Activated CD4-positive, alpha-beta T cell treated with anti-CD3 and anti-CD28 coated beads, Interleukin-2, amount 10 ng/mL, durations not matched to agents 24 days and 14 days (primary cell): Measurements from ENCODE around the gene ZNF563. TPM values are rescaled to one million over a fixed set of nuclear protein-coding genes. Genes with fewer than 3 reads are reported as not detected.
"Not testable (repeated sequence)": the region's sequence is repeated elsewhere in the genome, so short reads cannot be mapped to it uniquely, and the experiment has no call there.

Source experiments
- DNase-seq: peaks from one replicate; pipeline ENCODE4 v3.0.0; 2022
- H3K27ac Mint-ChIP-seq: one replicate; pipeline ENCODE4 v1.8.0; 2022; ENCODE audit warnings: mild to moderate bottlenecking, mixed read lengths
- H3K27me3 Mint-ChIP-seq: one replicate; pipeline ENCODE4 v1.8.0; 2022; ENCODE audit warnings: mixed read lengths
- H3K36me3 Mint-ChIP-seq: one replicate; pipeline ENCODE4 v1.8.0; 2022; ENCODE audit warnings: low read depth, mild to moderate bottlenecking, mixed read lengths
- H3K4me1 Mint-ChIP-seq: one replicate; pipeline ENCODE4 v1.8.0; 2021; ENCODE audit warnings: mixed read lengths
- H3K4me3 Mint-ChIP-seq: one replicate; pipeline ENCODE4 v1.8.0; 2022; ENCODE audit warnings: mild to moderate bottlenecking, moderate library complexity, mixed read lengths
- H3K9me3 Mint-ChIP-seq: one replicate; pipeline ENCODE4 v1.8.0; 2021; ENCODE audit warnings: mixed read lengths
- intact Hi-C: fragments of 100-400 bp; cut with micrococcal nuclease; formaldehyde crosslinking; loops from one replicate; pipeline ENCODE4 v1.15.1; 2023
- total RNA-seq: library from RNA; stranded (reverse); gene quantifications from 2 replicates; pipeline ENCODE4 v1.2.3, GENCODE V29; 2022

The ZNF563 gene
- 2.9 and 3.0 TPM in 2 replicates for total RNA-seq

- intact Hi-C loops: loop anchor here (1.0 to 2.0 kb wide), 6 partner anchors 32 to 217 kb away; partner anchors contain the start of genes ZNF136, ZNF44, ZNF442 and ZNF443
- H3K9me3 Mint-ChIP-seq: peaks cover 11% of the 10 kb centered on the region
- H3K4me3 Mint-ChIP-seq: peak within 1 kb of the TSS; percentile 92
Measured at GRCh38 chr19:12333162-12334159, at the start of gene ZNF563. Gene ZNF563 (minus strand): TSS chr19:12333633. CDS start chr19:12333482, 151 bp downstream.

GRCh38 chr19:12380444-12380737 lies 47.0 kb upstream of the ZNF563 start:
- Mint-ChIP-seq H3K27ac (no peak overlapping the region), H3K4me1 (no peaks in the 10 kb centered on the region), H3K9me3 (peaks cover 26% of the 10 kb centered on the region), H3K4me3 (no peak overlapping the region), H3K27me3 (no peaks in the 10 kb centered on the region), H3K36me3 (peaks cover 14% of the 10 kb centered on the region)
- intact Hi-C loops: no loop called here
- DNase-seq: no peak

More at GRCh38 chr19:12333162-12334159, at the start of gene ZNF563:
- DNase-seq: peak; percentile 99
- H3K36me3 Mint-ChIP-seq: peaks cover 1% of the 10 kb centered on the region
- H3K27ac Mint-ChIP-seq: peak within 1 kb of the TSS; percentile 97
- H3K27me3 Mint-ChIP-seq: no peaks in the 10 kb centered on the region
- H3K4me1 Mint-ChIP-seq: peaks cover 32% of the 10 kb centered on the region

- Mint-ChIP-seq H3K4me3 (no peak overlapping the region), H3K4me1 (no peaks in the 10 kb centered on the region), H3K27me3 (no peaks in the 10 kb centered on the region), H3K36me3 (peaks cover 14% of the 10 kb centered on the region), H3K27ac (no peak overlapping the region), H3K9me3 (peaks cover 29% of the 10 kb centered on the region)
- intact Hi-C loops: no loop called here
- DNase-seq: no peak
Measured at GRCh38 chr19:12379732-12380443, 46.5 kb upstream of the ZNF563 start.

DNA sequence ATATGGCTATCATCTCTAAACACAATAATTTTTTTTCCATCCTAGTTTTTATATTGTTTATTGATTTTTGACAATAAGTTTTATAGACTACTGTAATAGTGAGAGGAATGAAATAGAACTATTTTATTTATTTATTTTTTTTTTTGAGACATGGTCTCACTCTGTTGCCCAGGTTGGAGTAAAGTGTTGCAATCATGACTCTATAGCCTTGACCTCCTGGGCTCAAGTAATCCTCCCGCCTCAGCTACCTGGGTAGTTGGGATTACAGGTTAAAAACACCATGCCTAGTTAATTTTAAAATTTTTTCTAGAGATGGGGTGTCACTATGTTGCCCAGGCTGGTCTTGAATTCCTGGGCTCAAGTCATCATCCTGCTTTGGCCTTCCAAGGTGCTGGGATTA lies 40.6 kb upstream of the ZNF563 start:
- intact Hi-C loops: no loop called here
- no peak for DNase-seq
- H3K4me1 Mint-ChIP-seq: no peaks in the 10 kb centered on the region
- H3K9me3 Mint-ChIP-seq: peaks cover 23% of the 10 kb centered on the region
- no peak overlapping the region for H3K4me3 Mint-ChIP-seq
- H3K36me3 Mint-ChIP-seq: peaks cover 5% of the 10 kb centered on the region
- no peaks in the 10 kb centered on the region for H3K27me3 Mint-ChIP-seq
- no peak overlapping the region for H3K27ac Mint-ChIP-seq

DNA sequence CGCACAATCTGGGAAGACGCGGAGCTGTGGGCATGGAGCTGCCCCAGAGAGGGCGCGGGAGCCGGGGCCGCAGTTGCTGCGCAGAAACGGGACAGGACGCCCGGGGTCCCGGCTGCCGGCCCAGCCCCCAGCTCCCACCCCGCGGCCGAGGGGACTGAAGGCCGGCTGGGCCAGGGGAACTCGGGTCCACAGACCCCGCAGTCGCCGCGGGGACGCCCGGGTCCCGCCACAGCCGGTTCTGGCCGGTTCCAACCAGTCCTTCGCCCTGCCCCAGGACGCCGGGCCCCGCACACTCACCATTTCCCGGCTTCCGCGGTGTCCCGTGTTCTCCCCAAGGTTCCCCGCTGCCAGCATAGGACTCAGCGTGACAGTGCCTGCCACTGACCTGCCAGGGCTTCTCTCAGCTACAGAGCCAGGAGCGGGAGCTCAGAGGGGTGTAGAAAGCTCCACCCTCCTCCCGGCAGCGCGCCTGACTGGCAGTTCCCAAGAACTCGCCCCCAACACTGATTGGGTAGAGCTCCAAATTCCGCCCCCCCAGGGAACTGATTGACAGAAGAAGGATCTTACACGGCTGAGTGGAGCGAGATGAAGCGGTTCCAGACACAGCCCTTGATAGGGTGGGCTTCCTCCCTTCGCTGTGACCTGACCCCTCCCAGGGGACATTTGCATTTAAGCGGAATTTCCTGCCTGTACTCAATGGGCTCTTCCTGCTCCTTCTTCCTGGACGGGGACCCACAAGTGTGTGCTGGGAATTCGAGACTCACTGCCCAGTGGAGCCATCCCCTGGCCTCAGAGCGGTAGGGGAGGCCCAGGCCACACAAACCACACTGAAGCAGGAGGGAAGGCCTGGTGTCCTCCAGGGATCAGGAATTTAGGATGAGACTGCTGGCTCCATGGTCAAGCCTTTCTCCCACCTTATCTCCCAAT lies 32.1 kb upstream of the ZNF563 start, which contains the start of gene ZNF442:
Gene ZNF442 (minus strand): TSS at position 448 of the 927 bp plus-strand sequence. CDS start 2,052 bp downstream, outside the sequence.
- peaks cover 1% of the 10 kb centered on the region for H3K27me3 Mint-ChIP-seq
- peaks cover 5% of the 10 kb centered on the region for H3K36me3 Mint-ChIP-seq
- H3K27ac Mint-ChIP-seq: peak within 1 kb of the TSS; percentile 82
- H3K4me1 Mint-ChIP-seq: peaks cover 14% of the 10 kb centered on the region
- intact Hi-C loops: loop anchor here (1.0 kb wide), 1 partner anchor 32 kb away; the partner anchor contains the start of gene ZNF563
- DNase-seq: peak; percentile 91
- peak within 1 kb of the TSS; percentile 93 for H3K4me3 Mint-ChIP-seq
- peaks cover 22% of the 10 kb centered on the region for H3K9me3 Mint-ChIP-seq

DNA sequence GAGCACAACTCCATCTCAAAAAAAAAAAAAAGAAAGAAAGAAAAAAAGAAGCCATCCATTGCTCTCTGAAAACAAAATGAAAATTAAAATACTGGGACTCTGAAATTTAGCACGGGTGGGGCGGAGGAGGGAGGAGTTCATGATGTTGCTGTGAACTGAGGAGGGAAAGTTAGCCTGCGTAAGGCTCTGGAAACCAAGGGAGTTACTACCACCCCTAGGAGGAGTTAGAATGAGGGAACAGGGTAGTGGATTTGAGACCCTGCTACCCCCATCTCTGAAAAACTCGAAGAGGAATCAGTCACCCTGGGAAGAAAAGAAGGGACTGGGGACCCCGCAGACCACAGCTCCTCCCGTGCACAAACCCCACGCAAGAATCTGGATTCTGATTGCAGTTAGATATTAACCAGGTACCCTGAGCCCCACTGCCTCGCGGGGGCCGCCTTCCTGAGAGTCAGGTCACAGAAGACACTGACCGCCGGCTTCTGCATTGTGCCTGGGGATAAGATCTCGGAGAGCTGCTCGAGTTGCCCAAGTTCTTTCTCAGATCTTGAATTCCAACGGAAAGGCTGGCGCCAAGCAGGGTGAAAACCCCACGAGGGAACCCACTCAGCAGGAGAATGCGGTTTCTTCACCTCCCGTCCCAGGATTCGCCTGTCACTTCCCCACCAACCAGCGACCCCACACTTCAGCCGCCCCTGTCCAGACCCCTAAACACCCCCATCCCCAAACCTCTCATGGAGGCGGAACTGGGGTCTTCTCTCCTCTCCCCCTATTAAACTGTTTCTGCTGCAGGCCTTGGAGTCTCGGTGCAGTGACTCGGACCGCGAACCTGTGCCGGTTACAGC lies 31.2 kb upstream of the ZNF563 start:
- Mint-ChIP-seq H3K36me3 (peaks cover 5% of the 10 kb centered on the region), H3K4me3 (peak overlapping the region; percentile 93), H3K27ac (no peak overlapping the region)

DNA sequence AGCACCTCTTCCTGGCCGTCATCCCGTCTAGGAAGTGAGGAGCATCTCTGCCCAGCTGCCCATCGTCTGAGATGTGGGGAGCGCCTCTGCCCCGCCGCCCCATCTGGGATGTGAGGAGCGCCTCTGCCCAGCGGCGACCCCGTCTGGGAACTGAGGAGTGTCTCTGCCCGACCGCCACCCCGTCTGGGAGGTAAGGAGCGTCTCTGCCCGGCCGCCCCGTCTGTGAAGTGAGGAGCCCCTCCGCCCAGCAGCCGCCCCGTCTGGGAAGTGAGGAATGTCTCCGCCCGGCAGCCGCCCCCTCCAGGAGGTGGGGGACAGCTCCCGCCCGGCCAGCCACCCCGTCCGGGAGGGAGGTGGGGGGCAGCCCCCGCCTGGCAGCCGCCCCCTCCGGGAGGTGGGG lies 28.8 kb upstream of the ZNF563 start:
- H3K36me3 Mint-ChIP-seq, DNase-seq, intact Hi-C loops, H3K4me3 Mint-ChIP-seq, H3K27ac Mint-ChIP-seq, H3K27me3 Mint-ChIP-seq: not testable (repeated sequence)
- H3K9me3 Mint-ChIP-seq: peaks cover 24% of the 10 kb centered on the region
- H3K4me1 Mint-ChIP-seq: peaks cover 14% of the 10 kb centered on the region

More for the DNA sequence above, 31.2 kb upstream of the ZNF563 start:
- Mint-ChIP-seq H3K9me3 (peaks cover 22% of the 10 kb centered on the region), H3K4me1 (peaks cover 14% of the 10 kb centered on the region), H3K27me3 (peaks cover 1% of the 10 kb centered on the region)
- intact Hi-C loops: loop anchor here (1.0 kb wide), 1 partner anchor 31 kb away; the partner anchor contains the start of gene ZNF563
- peak; percentile 58 for DNase-seq

- no peak overlapping the region for H3K4me3 Mint-ChIP-seq
- DNase-seq: no peak
- H3K27ac Mint-ChIP-seq: no peak overlapping the region
- no peaks in the 10 kb centered on the region for H3K4me1 Mint-ChIP-seq
- intact Hi-C loops: no loop called here
- H3K27me3 Mint-ChIP-seq: no peaks in the 10 kb centered on the region
- H3K36me3 Mint-ChIP-seq: peaks cover 17% of the 10 kb centered on the region
- H3K9me3 Mint-ChIP-seq: peaks cover 31% of the 10 kb centered on the region
Measured at GRCh38 chr19:12353375-12353774, 19.9 kb upstream of the ZNF563 start.

GRCh38 chr19:12350890-12351197 lies 17.4 kb upstream of the ZNF563 start:
- Mint-ChIP-seq H3K36me3 (peaks cover 15% of the 10 kb centered on the region), H3K27me3 (no peaks in the 10 kb centered on the region), H3K9me3 (peaks cover 24% of the 10 kb centered on the region), H3K4me1 (no peaks in the 10 kb centered on the region), H3K4me3 (no peak overlapping the region), H3K27ac (no peak overlapping the region)
- intact Hi-C loops: no loop called here
- no peak for DNase-seq

DNA sequence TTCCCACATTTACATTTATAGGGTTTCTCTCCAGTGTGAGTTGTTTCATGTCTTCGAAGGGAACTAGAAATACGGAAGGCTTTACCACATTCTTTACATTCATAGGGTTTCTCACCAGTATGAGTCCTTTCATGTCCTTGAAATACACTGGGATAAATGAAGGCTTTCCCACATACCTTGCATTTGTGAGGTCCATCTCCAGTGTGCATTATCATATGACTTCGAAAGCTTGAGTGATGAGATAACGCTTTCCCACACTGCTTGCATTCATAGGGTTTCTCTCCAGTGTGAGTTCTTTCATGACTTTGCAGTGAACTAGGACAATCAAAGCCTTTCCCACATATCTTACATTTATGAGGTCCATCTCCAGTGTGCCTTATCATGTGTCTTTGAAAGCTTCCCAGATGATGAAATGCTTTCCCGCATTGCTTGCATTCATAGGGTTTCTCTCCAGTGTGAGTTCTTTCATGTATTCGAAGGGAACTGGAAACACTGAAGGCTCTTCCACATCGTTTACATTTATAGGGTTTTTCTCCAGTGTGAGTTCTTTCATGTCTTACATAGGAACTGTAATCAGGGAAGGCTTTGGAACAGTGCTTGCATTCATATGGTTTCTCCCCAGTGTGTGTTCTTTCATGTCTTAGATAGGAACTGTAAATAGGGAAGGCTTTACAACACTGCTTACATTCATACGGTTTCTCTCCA lies 16.9 kb upstream of the ZNF563 start:
- H3K4me1 Mint-ChIP-seq: no peaks in the 10 kb centered on the region
- H3K4me3 Mint-ChIP-seq: no peak overlapping the region
- peaks cover 24% of the 10 kb centered on the region for H3K9me3 Mint-ChIP-seq
- DNase-seq: no peak
- no peaks in the 10 kb centered on the region for H3K27me3 Mint-ChIP-seq
- no peak overlapping the region for H3K27ac Mint-ChIP-seq
- intact Hi-C loops: no loop called here
- peaks cover 15% of the 10 kb centered on the region for H3K36me3 Mint-ChIP-seq

GRCh38 chr19:12346896-12347295 lies 13.5 kb upstream of the ZNF563 start:
- Mint-ChIP-seq H3K36me3 (peaks cover 12% of the 10 kb centered on the region), H3K27ac (no peak overlapping the region), H3K27me3 (no peaks in the 10 kb centered on the region), H3K9me3 (peaks cover 30% of the 10 kb centered on the region), H3K4me1 (no peaks in the 10 kb centered on the region), H3K4me3 (no peak overlapping the region)
- DNase-seq: no peak
- intact Hi-C loops: no loop called here

DNA sequence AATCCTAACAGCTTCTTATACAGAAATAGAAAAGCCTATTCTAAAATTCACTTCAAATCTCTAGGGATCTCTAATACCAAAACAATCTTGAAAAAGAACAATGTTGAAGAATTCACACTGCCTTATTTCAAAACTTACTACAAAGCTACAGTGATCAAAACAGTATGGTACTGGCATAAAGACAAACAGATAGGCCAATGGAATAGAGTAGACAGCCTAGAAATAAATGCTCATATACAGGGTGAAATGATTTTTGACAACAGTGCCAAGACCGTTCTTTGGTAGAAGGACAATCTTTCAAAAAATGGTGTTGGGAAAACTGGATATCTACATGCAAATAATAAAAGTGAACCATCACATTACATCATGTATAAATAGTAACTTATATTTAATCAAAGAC lies 11.8 kb upstream of the ZNF563 start:
- H3K9me3 Mint-ChIP-seq: peaks cover 21% of the 10 kb centered on the region
- intact Hi-C loops: no loop called here
- H3K4me3 Mint-ChIP-seq: no peak overlapping the region

More for the DNA sequence above, 11.8 kb upstream of the ZNF563 start:
- no peak overlapping the region for H3K27ac Mint-ChIP-seq
- no peak for DNase-seq
- H3K4me1 Mint-ChIP-seq: no peaks in the 10 kb centered on the region
- no peaks in the 10 kb centered on the region for H3K27me3 Mint-ChIP-seq
- H3K36me3 Mint-ChIP-seq: peaks cover 4% of the 10 kb centered on the region
